Panc1 (cell line): ENCODE data around the gene CCDC167. TPM values are rescaled to one million over a fixed set of nuclear protein-coding genes. Genes with fewer than 3 reads are reported as not detected.

Source experiments
- ATAC-seq: fragments of 200-7000 bp; cut with Tn5 transposase; 2 replicates; pipeline ENCODE4 v1.9.1; 2020; ENCODE audit warnings: mild to moderate bottlenecking, moderate library complexity
- BruUV-seq: library from RNA; stranded (reverse); fragments of 400-500 nt; replicated peaks from 2 replicates; lab custom pipeline; 2021; lab: Mats Ljungman, UMichigan
- CTCF ChIA-PET: fragments of 300-600 bp; sonication (Branson Sonifier 250); formaldehyde crosslinking; loops from one replicate; lab custom pipeline; 2022; ENCODE audit warnings: antibody characterized with exemption; lab: Charles Lee
- POLR2A ChIA-PET: fragments of 300-600 bp; sonication (Branson Sonifier 250); formaldehyde crosslinking; loops from one replicate; lab custom pipeline; 2022; ENCODE audit warnings: antibody characterized with exemption; lab: Charles Lee
- DNase-seq: peaks from one replicate; pipeline ENCODE4 v3.0.0-alpha.2; 2010; ENCODE audit warnings: low read depth, low spot score
- H3K27ac ChIP-seq: 2 replicates; pipeline ENCODE4 v1.5.1; 2011; ENCODE audit warnings: mild to moderate bottlenecking, low read length, inconsistent platforms
- H3K27me3 ChIP-seq: fragments of 200-500 bp; sonication (Bioruptor generic); 2 replicates; pipeline ENCODE4 v1.6.0; 2014; ENCODE audit warnings: low read length, inconsistent platforms; ENCODE audit not compliant: control insufficient read depth, insufficient read depth
- H3K36me3 ChIP-seq: fragments of 200-500 bp; sonication (Bioruptor generic); 2 replicates; pipeline ENCODE4 v1.5.1; 2014; ENCODE audit warnings: inconsistent platforms, mild to moderate bottlenecking, low read length, moderate library complexity; ENCODE audit not compliant: control insufficient read depth, insufficient read depth
- H3K4me1 ChIP-seq: 2 replicates; pipeline ENCODE4 v1.5.1; 2011; ENCODE audit warnings: inconsistent platforms, mild to moderate bottlenecking, low read length, moderate library complexity; ENCODE audit not compliant: control insufficient read depth, insufficient read depth
- H3K4me3 ChIP-seq, 2 experiments: 2 replicates each; pipeline ENCODE4 v1.5.1; 2011 to 2012; ENCODE audit warnings: low read depth in 2 of 2, low read length in 2 of 2, mild to moderate bottlenecking in 2 of 2, inconsistent platforms in 1 of 2, moderate library complexity in 1 of 2
- H3K9me3 ChIP-seq: fragments of 200-500 bp; sonication (Bioruptor generic); 2 replicates; pipeline ENCODE4 v1.5.1; 2014; ENCODE audit warnings: low read depth, mild to moderate bottlenecking, inconsistent platforms, low read length, moderate library complexity; ENCODE audit not compliant: control insufficient read depth, insufficient read depth
- POLR2AphosphoS5 ChIP-seq: IDR thresholded peaks from 2 replicates; pipeline ENCODE4 v1.6.1; 2012; ENCODE audit warnings: mild to moderate bottlenecking, low read depth, low read length, moderate library complexity
- SIN3A ChIP-seq: IDR thresholded peaks from 2 replicates; pipeline ENCODE4 v1.6.1; 2012; ENCODE audit warnings: low read depth, mild to moderate bottlenecking, low read length, moderate library complexity, borderline replicate concordance; ENCODE audit not compliant: insufficient read depth
- TCF7L2 ChIP-seq: IDR thresholded peaks from 2 replicates; pipeline ENCODE4 v1.6.1; 2011; ENCODE audit warnings: mild to moderate bottlenecking, low read depth, low read length, inconsistent platforms
- in situ Hi-C: cut with HindIII; loops from 2 replicates; pipeline ENCODE4 v1.10.0; 2016; ENCODE audit warnings: low sequenced_read_pairs, low pct_unique_long_range_greater_than_20kb
- intact Hi-C: fragments of 100-400 bp; cut with micrococcal nuclease; formaldehyde crosslinking; loops from one replicate; pipeline ENCODE4 v1.10.0; 2022; ENCODE audit not compliant: unreplicated experiment
- total RNA-seq: library from RNA; stranded (reverse); gene quantifications from one replicate; pipeline ENCODE4 v1.2.1, GENCODE V29; 2021; ENCODE audit not compliant: unreplicated experiment
- TF ChIP-seq, protein P1 (sequence below), 2 experiments: IDR thresholded peaks; 2 replicates each; pipeline ENCODE4 v1.6.1; 2011 to 2012; ENCODE audit warnings: low read depth in 2 of 2, control low read depth in 1 of 2, low read length in 1 of 2, mild to moderate bottlenecking in 1 of 2, moderate library complexity in 1 of 2; ENCODE audit not compliant: insufficient read depth in 1 of 2
- TF ChIP-seq, protein P2 (sequence below): fragments of 450-650 bp; IDR thresholded peaks from 2 replicates; pipeline ENCODE4 v1.5.1; 2017; ENCODE audit warnings: mild to moderate bottlenecking

The CCDC167 gene
- total RNA-seq, 1 experiment from 2014 or later = 57.6 TPM

DNA sequence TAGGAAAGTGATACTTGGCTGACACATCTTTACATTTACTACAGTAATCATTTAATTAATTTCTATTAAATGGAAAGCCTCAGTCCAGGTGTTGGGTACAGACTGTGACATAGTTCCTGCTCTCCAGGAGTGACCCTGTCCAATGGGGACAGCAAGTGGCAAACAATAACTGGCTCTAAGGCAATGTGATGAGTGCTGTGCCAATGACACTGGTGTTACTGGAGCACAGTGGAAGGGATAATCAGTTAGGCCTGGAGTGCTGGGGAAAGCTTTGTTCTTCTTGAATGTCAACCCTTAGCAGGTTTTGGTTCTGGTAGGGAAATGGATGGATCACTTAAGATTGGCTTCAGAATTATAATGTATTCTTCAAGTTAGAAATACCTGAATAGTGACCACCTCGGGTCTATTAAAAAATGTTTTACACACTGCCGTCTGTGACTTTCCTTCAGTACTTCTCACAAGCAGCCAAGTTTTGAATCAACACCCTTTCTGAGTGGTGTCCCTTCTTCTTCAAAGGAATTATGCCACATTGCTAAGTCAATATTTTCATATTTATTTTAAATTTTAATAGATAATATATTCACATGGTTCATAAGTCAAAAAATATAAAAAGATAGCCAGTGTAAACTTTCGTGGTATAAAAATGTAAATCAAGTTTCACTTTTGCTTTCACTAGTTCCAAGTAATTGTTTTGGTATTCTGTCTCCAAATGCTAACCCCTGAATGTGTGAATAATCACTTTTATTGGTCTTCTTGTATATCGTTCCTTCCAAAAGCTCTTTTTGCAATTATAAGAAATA is 57.1 kb downstream of the CCDC167 start:
- in situ Hi-C loops = no loop called here
- ChIA-PET CTCF (no interaction called here), POLR2A (interaction anchor here (1.6 kb wide), 1 partner anchor 49 kb away, joined by 4 read pairs; no protein-coding TSS in a partner anchor)
- no peak overlapping the region for H3K4me3 ChIP-seq
- no peak overlapping the region for H3K27ac ChIP-seq
- no peaks in the 10 kb centered on the region for H3K27me3 ChIP-seq
- TF ChIP-seq, protein P1, sequence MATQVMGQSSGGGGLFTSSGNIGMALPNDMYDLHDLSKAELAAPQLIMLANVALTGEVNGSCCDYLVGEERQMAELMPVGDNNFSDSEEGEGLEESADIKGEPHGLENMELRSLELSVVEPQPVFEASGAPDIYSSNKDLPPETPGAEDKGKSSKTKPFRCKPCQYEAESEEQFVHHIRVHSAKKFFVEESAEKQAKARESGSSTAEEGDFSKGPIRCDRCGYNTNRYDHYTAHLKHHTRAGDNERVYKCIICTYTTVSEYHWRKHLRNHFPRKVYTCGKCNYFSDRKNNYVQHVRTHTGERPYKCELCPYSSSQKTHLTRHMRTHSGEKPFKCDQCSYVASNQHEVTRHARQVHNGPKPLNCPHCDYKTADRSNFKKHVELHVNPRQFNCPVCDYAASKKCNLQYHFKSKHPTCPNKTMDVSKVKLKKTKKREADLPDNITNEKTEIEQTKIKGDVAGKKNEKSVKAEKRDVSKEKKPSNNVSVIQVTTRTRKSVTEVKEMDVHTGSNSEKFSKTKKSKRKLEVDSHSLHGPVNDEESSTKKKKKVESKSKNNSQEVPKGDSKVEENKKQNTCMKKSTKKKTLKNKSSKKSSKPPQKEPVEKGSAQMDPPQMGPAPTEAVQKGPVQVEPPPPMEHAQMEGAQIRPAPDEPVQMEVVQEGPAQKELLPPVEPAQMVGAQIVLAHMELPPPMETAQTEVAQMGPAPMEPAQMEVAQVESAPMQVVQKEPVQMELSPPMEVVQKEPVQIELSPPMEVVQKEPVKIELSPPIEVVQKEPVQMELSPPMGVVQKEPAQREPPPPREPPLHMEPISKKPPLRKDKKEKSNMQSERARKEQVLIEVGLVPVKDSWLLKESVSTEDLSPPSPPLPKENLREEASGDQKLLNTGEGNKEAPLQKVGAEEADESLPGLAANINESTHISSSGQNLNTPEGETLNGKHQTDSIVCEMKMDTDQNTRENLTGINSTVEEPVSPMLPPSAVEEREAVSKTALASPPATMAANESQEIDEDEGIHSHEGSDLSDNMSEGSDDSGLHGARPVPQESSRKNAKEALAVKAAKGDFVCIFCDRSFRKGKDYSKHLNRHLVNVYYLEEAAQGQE (IDR thresholded peaks at IDR 0.05; ENCODE audit: insufficient read depth in 1 of 2, low read depth in 2 of 2, low read length in 1 of 2) = no peak
- TF ChIP-seq SIN3A = no peak
- TF ChIP-seq TCF7L2 = no peak
- TF ChIP-seq, protein P2, sequence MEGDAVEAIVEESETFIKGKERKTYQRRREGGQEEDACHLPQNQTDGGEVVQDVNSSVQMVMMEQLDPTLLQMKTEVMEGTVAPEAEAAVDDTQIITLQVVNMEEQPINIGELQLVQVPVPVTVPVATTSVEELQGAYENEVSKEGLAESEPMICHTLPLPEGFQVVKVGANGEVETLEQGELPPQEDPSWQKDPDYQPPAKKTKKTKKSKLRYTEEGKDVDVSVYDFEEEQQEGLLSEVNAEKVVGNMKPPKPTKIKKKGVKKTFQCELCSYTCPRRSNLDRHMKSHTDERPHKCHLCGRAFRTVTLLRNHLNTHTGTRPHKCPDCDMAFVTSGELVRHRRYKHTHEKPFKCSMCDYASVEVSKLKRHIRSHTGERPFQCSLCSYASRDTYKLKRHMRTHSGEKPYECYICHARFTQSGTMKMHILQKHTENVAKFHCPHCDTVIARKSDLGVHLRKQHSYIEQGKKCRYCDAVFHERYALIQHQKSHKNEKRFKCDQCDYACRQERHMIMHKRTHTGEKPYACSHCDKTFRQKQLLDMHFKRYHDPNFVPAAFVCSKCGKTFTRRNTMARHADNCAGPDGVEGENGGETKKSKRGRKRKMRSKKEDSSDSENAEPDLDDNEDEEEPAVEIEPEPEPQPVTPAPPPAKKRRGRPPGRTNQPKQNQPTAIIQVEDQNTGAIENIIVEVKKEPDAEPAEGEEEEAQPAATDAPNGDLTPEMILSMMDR = no peak
- TF ChIP-seq POLR2AphosphoS5 = no peak
- BruUV-seq = no TSS peak
- intact Hi-C loops = no loop called here
- no peaks in the 10 kb centered on the region for H3K9me3 ChIP-seq
- H3K36me3 ChIP-seq = peaks cover 8% of the 10 kb centered on the region; the same call in 1 of the 2 replicates
- H3K4me1 ChIP-seq = peaks cover 6% of the 10 kb centered on the region
- ATAC-seq (no peak), DNase-seq (no peak)

DNA sequence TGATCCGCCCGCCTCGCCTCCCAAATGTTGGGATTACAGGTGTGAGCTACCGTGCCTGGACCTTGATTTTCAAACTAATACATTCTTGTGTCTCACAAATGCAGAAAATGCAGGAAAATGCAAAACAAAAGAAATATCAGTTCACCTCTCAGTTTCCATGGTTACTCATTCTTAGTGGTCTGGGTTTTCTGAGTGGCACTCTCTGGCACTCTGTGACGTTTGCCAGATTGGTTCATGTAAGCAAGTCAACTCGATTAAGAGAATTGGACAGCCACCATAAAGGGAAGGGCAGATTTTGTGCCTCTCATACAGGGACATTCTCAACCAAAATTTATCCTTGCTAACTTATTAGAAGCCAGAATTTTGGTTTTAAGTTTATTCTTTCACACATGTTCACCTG is 58.0 kb downstream of the CCDC167 start:
- H3K36me3 ChIP-seq = peaks cover 8% of the 10 kb centered on the region; the same call in 1 of the 2 replicates
- POLR2A ChIA-PET = interaction anchor here (1.6 kb wide), 1 partner anchor 48 kb away, joined by 4 read pairs; no protein-coding TSS in a partner anchor
- ATAC-seq = no peak

More for the DNA sequence above, 58.0 kb downstream of the CCDC167 start:
- in situ Hi-C loops = no loop called here
- intact Hi-C loops = no loop called here
- Histone ChIP-seq H3K9me3 (no peaks in the 10 kb centered on the region), H3K27ac (no peak overlapping the region), H3K4me3 (no peak overlapping the region), H3K27me3 (no peaks in the 10 kb centered on the region), H3K4me1 (peaks cover 6% of the 10 kb centered on the region)
- no peak for DNase-seq
- TF ChIP-seq, protein P1 (IDR thresholded peaks at IDR 0.05; ENCODE audit: insufficient read depth in 1 of 2, low read depth in 2 of 2, low read length in 1 of 2) = no peak
- TF ChIP-seq TCF7L2 (no peak), POLR2AphosphoS5 (no peak), SIN3A (no peak)
- TF ChIP-seq, protein P2 = no peak
- CTCF ChIA-PET = interaction anchor here (0.5 kb wide), 1 partner anchor 538 kb away, joined by 4 read pairs; no protein-coding TSS in a partner anchor
- BruUV-seq = no TSS peak
